Non-pigmented ciliary epithelial cell (primary cell): ENCODE data around the gene FAM174B.

Experiments
- DNase-seq: peaks from one replicate; pipeline ENCODE4 v3.0.0-alpha.2; 2010; ENCODE audit warnings: low read depth

Gene FAM174B

GRCh38 chr15:92638709-92639365 lies 16.7 kb downstream of the FAM174B start:
- DNase-seq: no peak

GRCh38 chr15:92638291-92638708 lies 17.3 kb downstream of the FAM174B start:
- DNase-seq: no peak

- no peak for DNase-seq
Measured at GRCh38 chr15:92637626-92638025, 17.9 kb downstream of the FAM174B start.

- DNase-seq: no peak
Measured at GRCh38 chr15:92636908-92637481, 18.6 kb downstream of the FAM174B start.

- DNase-seq: no peak
Measured at GRCh38 chr15:92636401-92636907, 19.1 kb downstream of the FAM174B start.

GRCh38 chr15:92634671-92635201 lies 20.8 kb downstream of the FAM174B start:
- DNase-seq: no peak

GRCh38 chr15:92634060-92634459 lies 21.5 kb downstream of the FAM174B start:
- no peak for DNase-seq

- no peak for DNase-seq
Measured at GRCh38 chr15:92633418-92633817, 22.2 kb downstream of the FAM174B start.

- no peak for DNase-seq
Measured at GRCh38 chr15:92633001-92633400, 22.6 kb downstream of the FAM174B start.

GRCh38 chr15:92631721-92632120 lies 23.9 kb downstream of the FAM174B start:
- no peak for DNase-seq

GRCh38 chr15:92629975-92630626 lies 25.5 kb downstream of the FAM174B start:
- no peak for DNase-seq

- DNase-seq: no peak
Measured at GRCh38 chr15:92629276-92629974, 26.1 kb downstream of the FAM174B start.

GRCh38 chr15:92627014-92627413 lies 28.6 kb downstream of the FAM174B start:
- DNase-seq: no peak

- DNase-seq: peak; percentile 55
Measured at GRCh38 chr15:92625251-92625980, 30.2 kb downstream of the FAM174B start.

GRCh38 chr15:92624401-92624991 lies 31.1 kb downstream of the FAM174B start:
- DNase-seq: no peak

- DNase-seq: no peak
Measured at GRCh38 chr15:92623435-92623834, 32.1 kb downstream of the FAM174B start.

- no peak for DNase-seq
Measured at GRCh38 chr15:92621972-92622533, 33.5 kb downstream of the FAM174B start.

- no peak for DNase-seq
Measured at GRCh38 chr15:92620991-92621390, 34.6 kb downstream of the FAM174B start.

- no peak for DNase-seq
Measured at GRCh38 chr15:92619145-92620101, 36.2 kb downstream of the FAM174B start.
